ENCODE data around the gene TAF10.

Gene TAF10

GRCh38 chr11:6640985-6641701 lies 29.1 kb upstream of the TAF10 start:
- no peak for DNase-seq (ENCODE audit: low read depth in 3 of 3)

- no peak for DNase-seq (ENCODE audit: low read depth in 3 of 3)
These were observed 28.3 kb upstream of the TAF10 start for GRCh38 chr11:6640036-6640984.

- no peak for DNase-seq (ENCODE audit: low read depth in 3 of 3)
These were observed 26.4 kb upstream of the TAF10 start for GRCh38 chr11:6638429-6638828.

- no peak for DNase-seq (ENCODE audit: low read depth in 3 of 3)
These were observed 25.9 kb upstream of the TAF10 start for GRCh38 chr11:6637871-6638270.

- DNase-seq (ENCODE audit: low read depth in 3 of 3), result no peak
These were observed 24.5 kb upstream of the TAF10 start for GRCh38 chr11:6636480-6636879.

GRCh38 chr11:6635082-6635932 lies 23.3 kb upstream of the TAF10 start:
- no peak for DNase-seq (ENCODE audit: low read depth in 3 of 3)

- DNase-seq (ENCODE audit: low read depth in 3 of 3), result no peak
These were observed 22.5 kb upstream of the TAF10 start for GRCh38 chr11:6634534-6634933.

- DNase-seq (ENCODE audit: low read depth in 3 of 3), result no peak
These were observed 21.7 kb upstream of the TAF10 start for GRCh38 chr11:6633422-6634408.

GRCh38 chr11:6632116-6633073 lies 20.4 kb upstream of the TAF10 start:
- DNase-seq (ENCODE audit: low read depth in 3 of 3), result no peak

- DNase-seq (ENCODE audit: low read depth in 3 of 3), result no peak
These were observed 19.4 kb upstream of the TAF10 start for GRCh38 chr11:6631361-6631890.

- no peak for DNase-seq (ENCODE audit: low read depth in 3 of 3)
These were observed 18.7 kb upstream of the TAF10 start for GRCh38 chr11:6630632-6631291.

GRCh38 chr11:6629892-6630631 lies 18.0 kb upstream of the TAF10 start:
- DNase-seq (ENCODE audit: low read depth in 3 of 3), result no peak

GRCh38 chr11:6629573-6629891 lies 17.5 kb upstream of the TAF10 start:
- no peak for DNase-seq (ENCODE audit: low read depth in 3 of 3)

- DNase-seq (ENCODE audit: low read depth in 3 of 3), result no peak
These were observed 16.5 kb upstream of the TAF10 start for GRCh38 chr11:6628526-6628925.

GRCh38 chr11:6627762-6628241 lies 15.8 kb upstream of the TAF10 start:
- DNase-seq (ENCODE audit: low read depth in 3 of 3), result no peak

GRCh38 chr11:6626971-6627761 lies 15.2 kb upstream of the TAF10 start:
- no peak for DNase-seq (ENCODE audit: low read depth in 3 of 3)

GRCh38 chr11:6625832-6626420 lies 13.9 kb upstream of the TAF10 start:
- no peak for DNase-seq (ENCODE audit: low read depth in 3 of 3)
